Suppressor macrophage treated with lipopolysaccharide for 4 hours (primary cell): ENCODE results near the gene USP24.
A peak's percentile ranks its signal among the peaks of the same experiment; 100 is the strongest.
"Not testable (repeated sequence)": the region's sequence is repeated elsewhere in the genome, so short reads cannot be mapped to it uniquely, and the experiment has no call there.

Source experiments
- DNase-seq: peaks from one replicate; pipeline ENCODE4 v3.0.0-alpha.2; 2020

USP24 gene

DNA sequence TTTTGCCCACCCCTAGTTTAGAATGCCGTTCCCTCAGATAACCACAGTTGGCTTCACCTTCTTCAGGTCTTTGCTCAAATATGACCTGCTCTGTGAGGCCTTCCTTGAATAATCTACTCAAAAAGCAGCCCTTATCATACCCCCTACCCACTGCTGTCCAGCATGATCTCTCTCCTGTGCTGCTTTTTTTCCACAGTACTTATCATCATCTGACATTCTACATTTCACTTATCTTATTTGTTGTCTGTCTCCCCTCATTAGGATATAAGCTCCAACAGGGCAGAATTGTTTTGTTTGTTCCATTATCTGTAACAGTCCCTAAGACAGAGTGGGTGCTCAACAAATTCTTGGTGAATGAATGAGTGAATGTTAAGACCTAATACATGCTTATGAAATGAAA, 18.1 kb downstream of the USP24 start:
- DNase-seq: no peak

DNA sequence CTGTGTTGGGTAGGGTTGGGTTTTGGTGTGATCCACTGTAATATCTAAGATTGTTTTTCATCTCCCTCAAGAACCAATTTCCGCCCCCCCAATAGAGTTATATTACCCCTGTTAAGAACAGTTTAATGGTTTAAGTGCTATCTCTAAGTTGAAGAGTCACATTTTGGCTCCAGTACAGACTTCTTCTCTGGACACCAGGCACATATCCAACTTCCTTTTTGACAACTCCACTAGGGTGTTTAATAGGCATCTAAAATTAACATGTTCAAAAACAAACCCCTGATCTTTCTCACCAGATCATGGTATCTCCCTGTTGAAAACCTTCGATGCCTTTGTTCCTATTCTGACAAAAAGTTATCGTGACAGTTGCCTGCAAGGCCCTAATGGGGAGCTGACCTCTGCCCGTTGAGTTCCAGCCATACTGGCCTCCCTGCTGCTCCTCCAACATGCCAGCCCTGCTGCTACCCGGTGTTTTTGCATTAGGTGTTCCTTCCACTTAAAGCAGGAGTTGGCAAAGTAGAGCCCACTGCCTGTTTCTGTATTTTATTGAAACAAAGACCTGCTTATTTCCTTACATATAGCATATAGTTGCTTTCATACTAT, 18.6 kb downstream of the USP24 start:
- no peak for DNase-seq

DNA sequence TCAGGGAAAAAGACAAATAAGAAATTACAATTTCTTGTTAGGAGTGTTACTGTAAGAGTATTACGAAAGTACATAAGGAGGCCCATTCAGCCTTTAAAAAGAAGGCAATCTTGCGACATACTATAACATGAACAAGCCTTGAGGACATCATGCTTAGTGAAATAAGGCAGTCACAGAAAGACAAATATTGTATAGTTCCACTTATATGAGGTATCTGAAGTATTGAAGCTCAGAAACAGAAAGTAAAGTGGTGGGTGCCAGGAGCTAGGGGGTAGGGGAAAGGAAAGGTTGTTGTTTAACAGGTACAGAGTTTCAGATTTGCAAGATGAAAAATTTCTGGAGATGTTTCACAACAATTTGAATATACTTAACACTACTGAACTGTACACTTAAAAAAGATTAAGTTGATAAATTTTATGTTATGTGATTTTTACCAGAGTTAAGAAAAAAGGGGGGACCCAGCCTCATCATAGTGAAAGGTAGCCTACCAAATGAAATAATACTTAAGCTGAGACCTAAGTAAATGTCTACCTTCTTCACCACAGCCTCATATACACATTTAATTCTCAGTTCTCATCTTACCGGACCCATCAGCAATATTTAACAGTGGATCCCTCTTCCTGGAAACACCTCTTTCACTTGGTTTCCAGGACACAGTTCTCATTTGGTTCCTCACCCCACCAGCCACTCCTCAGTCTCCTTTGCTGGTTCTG, 19.5 kb downstream of the USP24 start:
- DNase-seq: peak; percentile 82

DNA sequence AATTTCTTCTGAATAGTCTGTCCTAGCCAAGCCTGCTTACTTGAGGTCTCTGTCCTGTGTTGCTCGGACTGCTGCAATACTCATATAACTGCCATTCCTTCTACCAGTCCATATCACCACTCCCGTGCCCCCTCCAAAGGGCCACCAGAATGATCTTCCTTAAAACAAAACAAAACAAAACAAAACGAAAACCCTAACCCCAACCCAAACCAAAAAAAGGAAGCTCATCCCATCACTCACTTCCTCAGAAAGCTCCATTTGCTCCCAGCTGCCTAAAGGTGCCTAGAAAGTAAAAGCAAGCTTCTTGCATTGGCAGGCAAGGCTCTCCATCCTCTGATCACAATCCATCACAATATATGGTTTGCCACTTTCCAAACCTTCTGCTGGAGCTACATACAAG, 20.3 kb downstream of the USP24 start:
- DNase-seq: peak; percentile 62

DNA sequence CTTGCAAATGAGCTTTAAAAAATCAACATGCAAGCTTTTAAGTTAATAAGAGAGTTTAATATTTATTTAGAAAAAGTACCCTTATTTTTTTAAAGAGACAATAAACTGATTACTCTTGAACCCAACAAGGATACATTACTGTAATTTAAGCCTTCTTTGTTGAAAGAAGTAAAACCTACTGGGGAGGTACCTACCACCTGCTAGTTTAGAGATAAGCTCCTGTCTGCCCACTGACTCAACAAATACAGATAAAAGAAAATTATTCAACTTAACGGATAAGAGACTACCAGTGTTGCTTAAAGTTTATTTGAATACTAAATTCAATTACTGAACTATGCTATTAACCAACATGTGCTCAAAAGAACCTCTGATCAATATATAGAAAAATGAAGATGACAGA, 23.1 kb downstream of the USP24 start:
- no peak for DNase-seq

DNA sequence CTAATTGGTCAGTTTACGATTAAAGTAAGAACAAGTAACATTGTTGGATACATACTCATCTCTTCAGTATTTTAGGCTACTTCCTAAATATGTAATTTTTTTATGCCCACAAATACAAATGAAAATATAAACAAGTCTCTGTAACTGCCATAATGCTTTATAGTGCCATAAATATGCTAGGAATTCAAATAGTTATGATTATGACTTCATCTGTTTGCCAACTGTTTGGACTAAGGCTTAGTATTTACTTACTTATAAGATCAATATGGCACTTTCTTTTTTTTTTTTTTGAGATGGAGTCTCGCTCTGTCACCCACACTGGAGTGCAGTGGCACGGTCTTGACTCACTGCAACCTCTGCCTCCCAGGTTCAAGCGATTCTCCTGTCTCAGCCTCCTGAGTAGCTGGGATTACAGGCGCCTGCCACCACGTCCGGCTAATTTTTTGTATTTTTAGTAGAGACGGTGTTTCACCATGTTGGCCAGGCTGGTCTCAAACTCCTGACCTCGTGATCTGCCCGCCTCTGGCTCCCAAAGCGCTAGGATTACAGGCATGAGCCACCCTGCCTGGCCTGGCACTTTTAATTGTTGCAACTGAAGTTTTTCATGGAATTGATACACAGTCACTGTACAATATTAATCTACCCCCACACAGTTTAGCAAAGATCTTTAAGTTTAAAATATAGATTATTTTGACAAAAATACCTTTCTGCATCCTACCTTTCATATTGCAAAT, 23.8 kb downstream of the USP24 start:
- not testable (repeated sequence) for DNase-seq

DNA sequence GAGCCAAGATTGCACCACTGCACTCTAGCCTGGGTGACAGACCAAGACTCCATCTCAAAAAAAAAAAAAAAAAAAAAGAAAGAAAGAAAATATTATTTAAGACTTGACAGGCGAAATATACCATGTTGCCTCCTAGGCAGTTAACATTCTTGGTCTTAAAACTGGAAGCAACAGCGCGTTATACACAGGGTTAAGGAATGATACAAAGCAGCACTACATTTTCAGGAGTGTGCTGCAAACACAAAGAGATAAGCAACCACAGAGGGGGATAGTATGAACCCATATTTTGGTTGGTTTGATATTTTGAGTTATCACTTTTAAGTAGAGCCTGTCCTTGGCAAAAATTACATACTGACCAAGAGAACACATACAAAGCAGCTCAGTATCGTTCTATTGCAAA, 25.1 kb downstream of the USP24 start:
- DNase-seq: no peak

DNA sequence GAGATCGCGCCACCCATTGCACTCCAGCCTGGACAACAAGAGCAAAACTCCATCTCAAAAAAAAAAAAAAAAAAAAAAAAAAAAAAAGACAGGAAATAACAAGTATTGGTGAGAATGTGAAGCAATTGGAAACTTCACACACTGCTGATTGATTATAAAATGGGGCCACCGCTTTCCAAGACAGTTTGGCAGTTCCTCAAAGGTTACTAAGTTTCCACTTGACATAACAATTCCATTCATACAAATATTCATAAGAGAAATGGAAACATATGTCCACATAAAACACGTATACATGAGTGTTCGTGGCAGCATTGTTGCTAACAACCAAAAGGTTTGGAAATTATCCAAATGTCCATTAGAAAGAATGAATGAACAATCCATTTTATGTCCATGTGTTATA, 26.3 kb downstream of the USP24 start:
- no peak for DNase-seq

DNA sequence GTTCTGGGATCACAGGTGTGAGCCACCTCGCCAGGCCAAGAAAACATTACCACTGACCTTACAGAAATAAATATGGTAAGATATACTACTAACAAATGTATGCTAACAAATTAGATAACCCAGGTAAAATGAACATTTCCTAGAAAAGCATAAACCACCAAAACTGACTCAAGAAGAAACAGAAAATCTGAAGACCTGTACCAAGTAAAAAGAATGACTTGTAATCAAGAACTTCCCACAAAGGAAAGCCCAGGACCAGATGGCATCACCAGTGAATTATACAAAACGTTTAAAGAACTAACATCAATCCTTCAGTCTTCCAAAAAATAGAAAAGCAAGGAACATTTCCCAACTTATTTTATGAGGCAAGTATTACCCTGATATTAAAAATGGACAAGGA, 29.3 kb downstream of the USP24 start:
- no peak for DNase-seq

DNA sequence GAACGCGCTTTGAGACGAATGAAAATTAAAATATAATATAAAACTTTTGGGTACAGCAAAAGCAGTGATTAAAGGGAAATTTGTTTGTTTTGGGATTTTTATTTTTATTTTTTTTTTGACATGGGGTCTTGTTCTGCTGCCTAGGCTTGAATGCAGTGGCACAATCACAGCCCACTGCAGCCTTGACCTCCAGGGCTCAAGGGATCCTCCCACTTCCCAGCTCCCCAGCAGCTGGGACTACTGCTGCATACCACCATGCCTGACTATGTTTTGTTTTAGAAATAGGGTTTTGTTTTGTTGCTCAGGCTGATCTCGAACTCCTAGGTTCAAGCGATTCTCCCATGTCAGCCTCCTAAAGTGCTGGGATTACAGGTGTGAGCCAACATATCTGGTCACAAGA, 30.3 kb downstream of the USP24 start:
- DNase-seq: no peak

DNA sequence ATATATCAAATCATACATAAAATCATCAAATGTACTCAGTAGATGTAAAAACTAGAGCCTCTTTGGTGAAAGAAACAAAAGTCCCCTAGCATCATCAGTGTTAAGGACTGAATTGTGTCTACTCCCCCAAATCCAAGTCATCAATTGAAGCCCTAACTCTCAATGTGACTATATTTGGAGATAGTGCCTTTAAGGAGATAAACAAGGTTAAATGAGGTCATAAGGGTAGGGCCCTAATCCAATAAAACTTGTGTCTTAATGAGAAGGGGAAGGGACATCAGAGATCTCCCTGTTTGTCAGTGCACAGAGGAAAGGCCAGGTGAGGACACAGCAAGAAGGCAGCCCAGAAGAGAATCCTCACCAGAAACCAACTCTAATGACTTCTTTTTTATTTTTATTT, 33.5 kb downstream of the USP24 start:
- DNase-seq: no peak

DNA sequence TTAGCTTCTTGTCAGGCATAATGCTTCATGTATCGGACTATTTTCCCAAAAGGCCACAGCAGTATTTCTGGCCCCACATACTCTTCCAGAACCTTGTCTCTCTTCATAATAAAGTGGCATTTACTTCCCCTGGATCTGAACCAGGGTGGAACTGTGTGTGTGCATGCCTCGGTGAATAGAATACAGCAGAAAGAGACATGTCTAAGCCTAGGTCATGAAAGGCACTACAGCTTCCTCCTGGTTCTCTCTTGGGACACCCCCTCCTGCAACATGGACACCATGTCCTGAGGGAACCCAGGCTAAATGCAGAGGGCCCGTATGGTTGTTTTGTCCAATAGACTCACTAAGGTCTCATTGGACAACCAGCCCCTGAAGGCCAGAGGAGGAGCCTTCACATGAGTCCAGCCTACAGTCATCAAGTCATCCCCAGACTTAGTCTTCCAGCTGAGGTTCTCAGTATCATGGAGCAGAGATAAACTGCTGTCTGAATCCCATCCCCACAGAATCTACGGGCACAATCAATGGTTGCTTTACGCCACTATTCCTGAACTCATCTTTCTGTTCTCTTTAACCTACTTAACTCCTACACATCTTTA, 35.0 kb downstream of the USP24 start:
- DNase-seq: no peak

DNA sequence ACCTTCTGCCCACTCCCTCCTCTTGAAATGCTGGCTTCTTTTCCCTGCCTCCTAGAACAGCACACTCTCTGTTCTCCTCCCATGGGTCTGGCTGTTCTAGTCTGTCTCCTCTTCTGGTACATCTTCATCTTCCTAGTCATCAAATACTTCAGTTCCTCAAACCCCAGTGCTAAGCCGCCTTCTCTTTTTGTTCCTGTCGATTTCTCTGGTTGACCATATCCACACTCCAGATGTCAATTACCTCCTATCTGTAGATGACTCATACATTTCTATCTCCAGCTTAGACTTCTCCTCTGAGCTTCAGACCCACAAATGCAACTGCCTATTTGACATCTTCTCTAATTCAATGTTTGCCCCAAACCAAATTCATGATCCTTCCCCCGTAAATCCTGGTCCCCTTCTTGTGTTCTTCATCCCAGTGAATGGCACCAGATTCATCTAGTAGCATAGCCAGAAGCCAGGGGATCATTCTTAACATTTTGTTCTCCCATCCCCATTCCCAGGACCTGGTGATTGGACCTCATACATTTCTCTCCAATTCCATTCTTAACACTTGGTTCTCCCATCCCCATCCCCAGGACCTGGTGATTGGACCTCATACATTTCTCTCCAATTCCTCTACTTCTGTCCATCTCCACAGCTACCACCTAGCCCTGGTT, 35.9 kb downstream of the USP24 start:
- peak; percentile 12 for DNase-seq

DNA sequence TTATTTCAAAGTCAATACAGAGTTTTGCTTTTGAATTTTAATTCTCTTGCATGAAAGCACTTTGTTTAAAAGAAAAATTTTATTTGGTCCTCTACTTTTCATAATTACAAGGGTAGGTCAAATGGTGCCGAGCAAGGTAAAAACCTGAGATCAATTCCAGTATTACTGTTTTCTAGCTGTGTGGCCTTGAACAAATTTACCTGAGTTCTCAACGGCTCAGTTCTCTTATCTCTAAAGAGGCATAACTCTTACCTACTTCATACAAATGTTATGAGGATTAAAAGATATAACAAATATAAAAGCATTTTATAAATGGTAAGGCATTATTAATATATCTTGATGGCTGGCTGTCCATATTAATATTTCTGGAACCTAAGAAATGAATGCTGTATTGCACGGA, 42.5 kb downstream of the USP24 start:
- DNase-seq: no peak

DNA sequence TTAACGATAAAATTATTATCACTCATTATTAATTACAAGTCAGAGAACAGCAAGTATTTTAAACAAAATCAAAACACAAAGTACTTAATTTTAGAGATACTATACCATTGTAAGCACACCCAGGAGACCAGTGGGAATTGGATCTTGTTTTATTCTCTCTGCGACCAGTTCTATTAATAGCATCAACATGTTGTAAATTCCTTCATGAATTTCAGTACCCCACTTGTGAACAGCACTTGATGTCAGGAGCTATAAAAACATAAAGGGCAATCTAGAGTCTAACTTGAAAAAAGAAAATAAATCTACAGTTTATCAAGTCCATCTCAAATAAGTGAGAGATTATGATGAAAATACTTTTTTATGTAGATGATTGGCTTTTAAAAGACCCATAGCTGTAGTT, 42.9 kb downstream of the USP24 start:
- DNase-seq: no peak

DNA sequence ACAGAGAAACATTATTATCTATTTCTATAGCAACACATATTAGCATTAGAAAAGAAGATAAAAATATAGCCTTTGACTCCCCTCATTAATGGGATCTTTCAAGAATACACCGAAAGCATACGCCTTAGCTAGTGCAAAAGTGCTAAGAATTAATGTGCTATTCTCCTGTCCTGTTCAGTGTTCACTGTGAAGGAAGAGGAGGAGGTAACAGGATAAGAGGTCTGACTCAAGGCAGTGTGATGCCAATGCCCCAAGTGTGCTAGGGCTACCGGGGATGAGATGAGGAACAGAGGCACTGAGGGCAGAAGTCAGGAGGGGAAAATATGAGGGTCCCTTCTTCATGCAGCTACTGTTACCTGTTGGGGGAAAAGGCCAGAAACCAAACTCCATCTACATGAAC, 43.5 kb downstream of the USP24 start:
- no peak for DNase-seq

DNA sequence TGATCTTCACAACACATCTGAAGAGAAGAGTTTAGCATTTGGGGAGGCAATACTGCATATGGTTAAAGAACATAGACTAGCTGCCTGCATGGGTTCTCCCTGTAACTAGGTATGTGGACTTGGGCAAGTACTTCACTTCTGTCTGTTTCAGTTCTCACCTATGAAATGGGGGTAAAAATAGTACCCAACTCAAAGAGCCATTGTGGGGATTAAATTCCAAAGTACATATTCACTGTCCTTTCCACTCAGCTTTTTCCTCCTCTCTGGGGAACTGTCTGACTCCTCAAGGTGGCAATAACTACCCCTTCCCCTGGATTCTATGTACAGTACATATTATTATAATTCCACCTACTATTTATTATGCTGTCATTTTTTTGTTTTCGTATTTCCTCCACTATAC, 44.7 kb downstream of the USP24 start:
- DNase-seq: no peak

DNA sequence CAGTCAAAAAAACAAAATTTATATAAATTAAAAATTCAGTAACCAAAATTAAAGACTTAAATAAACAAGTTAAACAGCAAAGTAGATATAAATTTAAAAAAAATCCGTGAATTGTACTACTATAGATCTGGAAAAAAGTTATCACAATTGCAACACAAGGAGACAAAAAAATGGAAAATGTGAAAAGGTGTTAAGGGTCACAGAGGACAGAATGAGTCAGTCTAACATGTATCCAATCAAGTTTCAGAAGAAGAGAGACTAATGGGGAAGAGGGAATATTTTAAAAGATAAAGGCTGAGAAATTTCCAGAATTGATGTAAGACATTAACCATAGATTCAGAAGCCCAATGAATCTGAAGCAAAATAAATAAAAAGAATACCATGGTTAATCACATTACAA, 46.0 kb downstream of the USP24 start:
- no peak for DNase-seq

DNA sequence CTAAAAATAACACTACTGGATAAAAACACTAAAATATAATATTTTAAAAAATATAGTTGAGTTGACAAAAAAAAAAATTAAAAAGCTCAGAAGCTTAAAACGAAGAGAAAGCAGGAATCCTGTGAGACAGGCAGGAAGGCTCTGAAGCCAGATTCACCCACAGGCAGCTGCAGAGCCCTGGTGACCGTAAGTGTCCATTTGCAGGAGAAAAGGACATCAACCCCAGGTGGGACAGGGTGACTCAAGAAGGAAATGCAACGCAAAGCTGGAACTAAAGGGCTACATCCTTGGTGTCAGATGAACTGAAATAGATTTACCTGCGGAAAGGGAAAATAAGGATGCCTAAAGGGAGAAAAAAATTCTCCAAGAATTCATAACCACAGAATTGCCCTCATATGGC, 46.8 kb downstream of the USP24 start:
- no peak for DNase-seq

DNA sequence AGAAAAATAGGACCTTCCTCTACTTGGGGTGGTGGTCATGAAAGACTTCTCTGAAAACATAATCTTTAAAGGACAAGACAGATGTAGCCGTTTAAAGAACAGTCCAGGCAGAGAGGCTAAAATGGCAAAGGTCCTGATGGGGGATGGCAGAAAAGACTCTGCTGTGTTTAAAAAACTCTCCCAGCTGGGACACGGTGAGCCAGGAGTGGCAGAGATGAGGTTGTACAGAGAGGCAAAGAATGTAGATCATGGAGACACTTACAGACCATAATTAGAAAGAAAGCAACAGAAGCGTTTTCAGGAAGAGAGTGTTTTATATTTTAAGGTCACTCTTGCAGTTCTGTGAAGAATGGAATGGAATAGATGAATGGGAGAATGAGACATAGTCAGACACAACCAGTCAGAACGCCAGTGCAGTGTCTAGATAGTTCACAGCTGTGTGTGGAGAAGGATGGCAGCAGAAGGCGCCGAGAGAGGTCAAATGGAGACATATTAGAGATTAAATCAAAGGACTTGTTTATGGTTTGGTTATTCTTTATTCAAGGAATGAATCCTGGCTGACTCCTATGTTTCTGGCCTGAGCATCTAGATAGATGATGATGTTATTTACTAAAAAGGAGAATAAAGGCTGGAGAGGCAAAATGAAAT, 47.8 kb downstream of the USP24 start:
- DNase-seq: no peak

DNA sequence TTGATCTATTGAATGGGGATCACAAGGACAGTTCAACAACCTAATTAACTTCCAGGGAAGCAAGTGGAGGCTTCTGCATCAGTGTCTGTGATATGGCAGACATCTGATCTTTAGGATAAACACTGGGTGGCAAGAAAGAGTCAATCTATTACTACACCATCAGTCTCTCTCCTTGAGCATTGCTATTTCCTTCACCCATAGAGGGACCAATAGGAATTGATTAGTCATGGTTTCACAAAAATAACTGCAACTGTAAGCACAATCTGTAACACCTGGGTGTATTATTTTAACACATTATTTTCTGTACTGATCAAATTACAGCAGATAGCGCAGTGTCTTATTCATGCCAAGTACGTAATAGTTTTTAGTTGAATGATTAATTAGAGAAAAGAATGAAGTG, 50.3 kb downstream of the USP24 start:
- no peak for DNase-seq

DNA sequence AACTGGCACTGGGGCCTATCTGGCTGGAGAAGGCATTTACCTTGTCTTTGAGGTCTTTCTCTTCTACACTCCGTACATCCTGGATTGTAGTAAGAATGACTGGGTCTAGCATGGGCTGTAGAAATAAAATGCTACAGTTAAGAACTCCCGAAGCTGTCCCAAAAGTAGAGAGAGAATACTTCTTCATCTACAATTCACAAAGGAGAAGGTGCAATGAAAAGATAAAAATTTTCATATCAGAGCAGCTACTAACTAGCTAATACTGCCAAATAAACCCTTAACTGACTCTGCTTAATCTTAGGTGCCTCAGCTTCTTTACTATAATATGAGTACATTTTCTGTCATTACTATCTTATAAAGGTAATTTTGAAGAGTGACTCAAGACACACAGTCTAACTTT, 55.6 kb downstream of the USP24 start:
- no peak for DNase-seq

DNA sequence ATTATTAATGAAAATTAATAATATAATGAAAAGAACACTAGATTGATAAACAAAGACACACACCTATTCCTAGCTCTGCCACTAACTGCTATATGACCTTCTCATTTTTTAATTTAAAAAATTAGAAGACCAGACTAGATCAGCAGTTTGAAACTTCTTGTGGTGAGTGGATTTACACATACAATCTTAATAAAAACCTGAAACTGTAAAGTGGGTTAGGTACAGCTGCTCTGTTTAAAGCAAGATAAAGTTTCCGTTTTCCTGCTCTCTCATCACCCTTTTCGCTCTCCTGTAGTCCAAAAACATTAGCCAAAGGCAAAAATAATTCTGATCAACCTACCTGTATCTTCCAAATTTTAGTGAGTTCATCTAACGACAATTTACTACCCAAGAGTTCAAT, 58.6 kb downstream of the USP24 start:
- DNase-seq: no peak
